Bronchial epithelial cell (primary cell): ENCODE results near the gene RSL1D1. TPM values are rescaled to one million over a fixed set of nuclear protein-coding genes. Genes with fewer than 3 reads are reported as not detected.
A peak's percentile ranks its signal among the peaks of the same experiment; 100 is the strongest.

Experiments used
- DNase-seq: peaks from one replicate; pipeline ENCODE4 v3.0.0-alpha.2; 2010; ENCODE audit warnings: low read depth
- FAIRE-seq: peaks from 2 replicates; lab custom pipeline; 2011; peaks lifted over from hg19 to GRCh38; lab: Jason Lieb, UNC
- H3K27me3 ChIP-seq: 2 replicates; pipeline ENCODE4 v1.5.1; 2011; ENCODE audit warnings: low read length; ENCODE audit not compliant: control insufficient read depth, insufficient read depth
- H3K36me3 ChIP-seq: 2 replicates; pipeline ENCODE4 v1.5.1; 2011; ENCODE audit warnings: low read length; ENCODE audit not compliant: control insufficient read depth, insufficient read depth
- H3K4me3 ChIP-seq: 2 replicates; pipeline ENCODE4 v1.5.1; 2011; ENCODE audit warnings: mild to moderate bottlenecking, low read depth, low read length, control low read depth
- CTCF ChIP-seq: IDR thresholded peaks from 2 replicates; pipeline ENCODE4 v1.5.1; 2011; ENCODE audit warnings: mild to moderate bottlenecking, moderate library complexity, low read length, control low read depth, inconsistent platforms; ENCODE audit not compliant: insufficient read depth, severe bottlenecking
- total RNA-seq: library from RNA; depleted of rRNA; stranded (reverse); fragments of >200 nt; gene quantifications from 2 replicates; pipeline ENCODE4 v1.2.1, GENCODE V29; 2014

Gene RSL1D1
- total RNA-seq, 1 donor from 2014 or later: 68.7 TPM

- Histone ChIP-seq H3K27me3 (no peaks in the 10 kb centered on the region), H3K4me3 (peak overlapping the region; percentile 64), H3K36me3 (peaks cover 1% of the 10 kb centered on the region)
- TF ChIP-seq CTCF: no peak
- DNase-seq (no peak), FAIRE-seq (no peak)
These were observed 55.5 kb downstream of the RSL1D1 start for GRCh38 chr16:11795887-11796226.

GRCh38 chr16:11794996-11795886 lies 56.1 kb downstream of the RSL1D1 start:
- Histone ChIP-seq H3K4me3 (no peak overlapping the region), H3K27me3 (no peaks in the 10 kb centered on the region), H3K36me3 (peaks cover 1% of the 10 kb centered on the region)
- FAIRE-seq: no peak
- no peak for DNase-seq
- TF ChIP-seq CTCF: no peak

- FAIRE-seq (no peak), DNase-seq (no peak)
- TF ChIP-seq CTCF: no peak
- no peaks in the 10 kb centered on the region for H3K27me3 ChIP-seq
- no peak overlapping the region for H3K4me3 ChIP-seq
- H3K36me3 ChIP-seq: peaks cover 1% of the 10 kb centered on the region
These were observed 56.9 kb downstream of the RSL1D1 start for GRCh38 chr16:11794447-11794846.

GRCh38 chr16:11793840-11794239 lies 57.5 kb downstream of the RSL1D1 start:
- FAIRE-seq (no peak), DNase-seq (no peak)
- Histone ChIP-seq H3K27me3 (no peaks in the 10 kb centered on the region), H3K36me3 (peaks cover 1% of the 10 kb centered on the region), H3K4me3 (no peak overlapping the region)
- no peak for TF ChIP-seq CTCF

GRCh38 chr16:11792410-11793241 lies 58.7 kb downstream of the RSL1D1 start:
- no peak for TF ChIP-seq CTCF
- FAIRE-seq (no peak), DNase-seq (no peak)
- no peak overlapping the region for H3K4me3 ChIP-seq
- peaks cover 1% of the 10 kb centered on the region for H3K36me3 ChIP-seq
- no peaks in the 10 kb centered on the region for H3K27me3 ChIP-seq
